CMK (cell line): Measurements from ENCODE around the gene TMPRSS4.
"Not testable (repeated sequence)": the region's sequence is repeated elsewhere in the genome, so short reads cannot be mapped to it uniquely, and the experiment has no call there.

ENCODE experiments used
- DNase-seq: peaks from one replicate; pipeline ENCODE4 v3.0.0-alpha.2; 2010; ENCODE audit warnings: low read depth

The TMPRSS4 gene

GRCh38 chr11:118056806-118057205 is 20.1 kb upstream of the TMPRSS4 start:
- no peak for DNase-seq

- peak; percentile 35 for DNase-seq
Measured at GRCh38 chr11:118057251-118058145, 19.4 kb upstream of the TMPRSS4 start.

GRCh38 chr11:118058311-118059245 is 18.3 kb upstream of the TMPRSS4 start:
- no peak for DNase-seq

GRCh38 chr11:118059246-118059940 is 17.5 kb upstream of the TMPRSS4 start:
- DNase-seq, result no peak

- no peak for DNase-seq
Measured at GRCh38 chr11:118060081-118060661, 16.7 kb upstream of the TMPRSS4 start.

GRCh38 chr11:118060869-118061268 is 16.0 kb upstream of the TMPRSS4 start:
- DNase-seq, result no peak

- no peak for DNase-seq
Measured at GRCh38 chr11:118061586-118062125, 15.2 kb upstream of the TMPRSS4 start.

GRCh38 chr11:118062181-118062580 is 14.7 kb upstream of the TMPRSS4 start:
- DNase-seq, result not testable (repeated sequence)

GRCh38 chr11:118062631-118063030 is 14.2 kb upstream of the TMPRSS4 start:
- DNase-seq, result not testable (repeated sequence)

- DNase-seq, result no peak
Measured at GRCh38 chr11:118064956-118065355, 11.9 kb upstream of the TMPRSS4 start.

GRCh38 chr11:118065384-118065783 is 11.5 kb upstream of the TMPRSS4 start:
- DNase-seq, result no peak

- DNase-seq, result no peak
Measured at GRCh38 chr11:118067006-118067405, 9.9 kb upstream of the TMPRSS4 start.

- DNase-seq, result no peak
Measured at GRCh38 chr11:118068206-118068944, 8.5 kb upstream of the TMPRSS4 start.

GRCh38 chr11:118068945-118069612 is 7.8 kb upstream of the TMPRSS4 start:
- DNase-seq, result no peak

GRCh38 chr11:118071416-118072030 is 5.4 kb upstream of the TMPRSS4 start:
- no peak for DNase-seq

- DNase-seq, result no peak
Measured at GRCh38 chr11:118073554-118073953, 3.3 kb upstream of the TMPRSS4 start.

GRCh38 chr11:118074091-118074685 is 2.7 kb upstream of the TMPRSS4 start:
- DNase-seq, result no peak

- no peak for DNase-seq
Measured at GRCh38 chr11:118074785-118075184, 2.1 kb upstream of the TMPRSS4 start.

- DNase-seq, result no peak
Measured at GRCh38 chr11:118078911-118079411, 2.1 kb downstream of the TMPRSS4 start.
